ENCODE data around the gene FBXO46. TPM values are rescaled to one million over a fixed set of nuclear protein-coding genes. Genes with fewer than 3 reads are reported as not detected.

FBXO46 gene
- total and polyA plus RNA-seq, 2 donors (not counting 3 experiments of a cell fraction or from before 2014, with no cell fraction given) = 7.7 to 21.2 TPM

GRCh38 chr19:45747513-45747912 is 16.8 kb upstream of the FBXO46 start:
- ChIA-PET POLR2A (no interaction called here), CTCF (no interaction called here)
- Histone ChIP-seq H2AFZ (ENCODE audit: low read depth, low read length) (no peak overlapping the region), H3K9ac (replicated peaks; ENCODE audit: extremely low read depth, insufficient read depth, low read length) (no peak overlapping the region), H3K9me3 (replicated peaks; ENCODE audit: control insufficient read depth, insufficient read depth, low read length) (no peaks in the 10 kb centered on the region), H3K4me2 (ENCODE audit: insufficient read depth, low read length) (no peak overlapping the region), H3K27me3 (ENCODE audit: control insufficient read depth in 2 of 2, insufficient read depth in 2 of 2, low read length in 2 of 2) (peaks cover 8% of the 10 kb centered on the region in 2 experiments), H3K9me1 (replicated peaks; ENCODE audit: control insufficient read depth, extremely low read depth, insufficient read depth, low read length) (no peaks in the 10 kb centered on the region), H3K27ac (ENCODE audit: insufficient read depth, low read depth, low read length) (no peak overlapping the region), H3K4me1 (ENCODE audit: control insufficient read depth, extremely low read depth, insufficient read depth, low read length) (no peaks in the 10 kb centered on the region), H4K20me1 (replicated peaks; ENCODE audit: control insufficient read depth, extremely low read depth, insufficient read depth, low read length) (no peaks in the 10 kb centered on the region), H3K4me3 (replicated peaks in 1 of 3; ENCODE audit: insufficient read depth in 1 of 3, low read depth in 1 of 3, low read length in 3 of 3) (no peak overlapping the region), H3K36me3 (ENCODE audit: control insufficient read depth in 2 of 2, extremely low read depth in 1 of 2, insufficient read depth in 2 of 2, low read length in 2 of 2) (no peaks in the 10 kb centered on the region), H3K79me2 (ENCODE audit: control insufficient read depth, insufficient read depth, low read length) (no peaks in the 10 kb centered on the region)
- intact Hi-C loops (cut with micrococcal nuclease) (no loop called here), dilution Hi-C loops (cut with MboI; ENCODE audit: extremely low pct_ligation_motif_present, low sequenced_read_pairs) (no loop called here)
- no peak for FAIRE-seq
- DNase-seq (ENCODE audit: low read depth, low spot score) = no peak
- no TSS peak for BruUV-seq (replicated peaks)
- no peak for TF ChIP-seq POLR2A (IDR thresholded peaks at IDR 0.05; ENCODE audit: low read depth, low read length)
- TF ChIP-seq CTCF (IDR thresholded peaks at IDR 0.05; ENCODE audit: extremely low read depth in 1 of 2, insufficient read depth in 1 of 2, low read depth in 1 of 2, low read length in 2 of 2) = no peak
- TF ChIP-seq MYC (IDR thresholded peaks at IDR 0.05; ENCODE audit: low read depth, low read length) = no peak
- TF ChIP-seq JUN (IDR thresholded peaks at IDR 0.05; ENCODE audit: borderline replicate concordance, insufficient read depth, insufficient read length, low read depth) = no peak
- TF ChIP-seq EZH2 (IDR thresholded peaks at IDR 0.05; ENCODE audit: borderline replicate concordance, low read depth, low read length, severe bottlenecking) = no peak
- TF ChIP-seq, protein P1, sequence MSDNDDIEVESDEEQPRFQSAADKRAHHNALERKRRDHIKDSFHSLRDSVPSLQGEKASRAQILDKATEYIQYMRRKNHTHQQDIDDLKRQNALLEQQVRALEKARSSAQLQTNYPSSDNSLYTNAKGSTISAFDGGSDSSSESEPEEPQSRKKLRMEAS (IDR thresholded peaks at IDR 0.05; ENCODE audit: insufficient read depth, insufficient read length) = no peak
- no peak for TF ChIP-seq FOS (IDR thresholded peaks at IDR 0.05; ENCODE audit: borderline replicate concordance, insufficient read depth, low read length)
- TF ChIP-seq POLR2AphosphoS5 (IDR thresholded peaks at IDR 0.05; ENCODE audit: insufficient read depth, low read depth, low read length) = no peak
- TF ChIP-seq GATA2 (IDR thresholded peaks at IDR 0.05; ENCODE audit: insufficient read depth, insufficient read length, low read depth, low read length) = no peak

All from endothelial cell of umbilical vein (primary cell).